Astrocyte of the spinal cord (primary cell): ENCODE results near the gene FBXO46.

ENCODE experiments used
- DNase-seq: peaks from one replicate; pipeline ENCODE4 v3.0.0; 2011; ENCODE audit warnings: low read depth, low spot score
- H3K4me3 ChIP-seq: 2 replicates; pipeline ENCODE4 v1.5.1; 2011; ENCODE audit warnings: low read depth, mild to moderate bottlenecking, low read length, moderate library complexity
- in situ Hi-C: cut with HindIII; loops from 2 replicates; pipeline ENCODE4 v1.10.0; 2017; ENCODE audit warnings: low sequenced_read_pairs
- TF ChIP-seq, protein P1 (sequence below): IDR thresholded peaks from 2 replicates; pipeline ENCODE4 v1.5.1; 2012; ENCODE audit warnings: low read depth, mild to moderate bottlenecking, low read length, inconsistent platforms

The FBXO46 gene

DNA sequence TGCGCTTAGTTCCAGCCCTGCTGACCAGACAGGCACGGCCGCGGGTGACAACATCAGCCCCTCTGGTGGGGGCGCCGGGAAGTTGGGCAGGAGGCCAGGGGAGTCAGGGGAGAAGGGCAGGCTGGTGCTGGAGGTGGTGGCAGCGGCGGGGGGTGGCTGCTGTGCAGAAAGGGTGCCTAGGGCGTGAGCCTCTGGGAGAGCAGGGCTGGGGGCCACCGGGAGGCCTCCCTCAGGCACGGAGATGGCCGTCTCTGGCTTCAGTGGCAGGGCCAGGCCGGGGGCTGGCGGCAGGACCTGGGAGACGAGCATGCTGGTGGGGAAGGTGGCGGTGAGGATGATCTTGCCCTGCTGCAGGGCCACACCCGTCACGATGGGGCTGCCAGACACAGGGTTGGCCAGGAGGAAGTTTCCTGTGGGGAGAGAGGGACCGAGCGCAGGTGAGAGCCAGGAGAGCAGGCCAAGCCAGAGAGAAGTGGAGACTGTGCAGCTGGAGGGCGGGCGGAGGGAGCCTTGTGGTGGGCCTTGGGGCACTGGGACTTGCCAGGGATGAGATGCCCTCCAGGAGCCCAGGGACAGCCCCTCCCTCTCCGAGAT lies 35.1 kb upstream of the FBXO46 start:
- in situ Hi-C loops = no loop called here
- TF ChIP-seq, protein P1, sequence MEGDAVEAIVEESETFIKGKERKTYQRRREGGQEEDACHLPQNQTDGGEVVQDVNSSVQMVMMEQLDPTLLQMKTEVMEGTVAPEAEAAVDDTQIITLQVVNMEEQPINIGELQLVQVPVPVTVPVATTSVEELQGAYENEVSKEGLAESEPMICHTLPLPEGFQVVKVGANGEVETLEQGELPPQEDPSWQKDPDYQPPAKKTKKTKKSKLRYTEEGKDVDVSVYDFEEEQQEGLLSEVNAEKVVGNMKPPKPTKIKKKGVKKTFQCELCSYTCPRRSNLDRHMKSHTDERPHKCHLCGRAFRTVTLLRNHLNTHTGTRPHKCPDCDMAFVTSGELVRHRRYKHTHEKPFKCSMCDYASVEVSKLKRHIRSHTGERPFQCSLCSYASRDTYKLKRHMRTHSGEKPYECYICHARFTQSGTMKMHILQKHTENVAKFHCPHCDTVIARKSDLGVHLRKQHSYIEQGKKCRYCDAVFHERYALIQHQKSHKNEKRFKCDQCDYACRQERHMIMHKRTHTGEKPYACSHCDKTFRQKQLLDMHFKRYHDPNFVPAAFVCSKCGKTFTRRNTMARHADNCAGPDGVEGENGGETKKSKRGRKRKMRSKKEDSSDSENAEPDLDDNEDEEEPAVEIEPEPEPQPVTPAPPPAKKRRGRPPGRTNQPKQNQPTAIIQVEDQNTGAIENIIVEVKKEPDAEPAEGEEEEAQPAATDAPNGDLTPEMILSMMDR = no peak
- DNase-seq = no peak
- H3K4me3 ChIP-seq = no peak overlapping the region

DNA sequence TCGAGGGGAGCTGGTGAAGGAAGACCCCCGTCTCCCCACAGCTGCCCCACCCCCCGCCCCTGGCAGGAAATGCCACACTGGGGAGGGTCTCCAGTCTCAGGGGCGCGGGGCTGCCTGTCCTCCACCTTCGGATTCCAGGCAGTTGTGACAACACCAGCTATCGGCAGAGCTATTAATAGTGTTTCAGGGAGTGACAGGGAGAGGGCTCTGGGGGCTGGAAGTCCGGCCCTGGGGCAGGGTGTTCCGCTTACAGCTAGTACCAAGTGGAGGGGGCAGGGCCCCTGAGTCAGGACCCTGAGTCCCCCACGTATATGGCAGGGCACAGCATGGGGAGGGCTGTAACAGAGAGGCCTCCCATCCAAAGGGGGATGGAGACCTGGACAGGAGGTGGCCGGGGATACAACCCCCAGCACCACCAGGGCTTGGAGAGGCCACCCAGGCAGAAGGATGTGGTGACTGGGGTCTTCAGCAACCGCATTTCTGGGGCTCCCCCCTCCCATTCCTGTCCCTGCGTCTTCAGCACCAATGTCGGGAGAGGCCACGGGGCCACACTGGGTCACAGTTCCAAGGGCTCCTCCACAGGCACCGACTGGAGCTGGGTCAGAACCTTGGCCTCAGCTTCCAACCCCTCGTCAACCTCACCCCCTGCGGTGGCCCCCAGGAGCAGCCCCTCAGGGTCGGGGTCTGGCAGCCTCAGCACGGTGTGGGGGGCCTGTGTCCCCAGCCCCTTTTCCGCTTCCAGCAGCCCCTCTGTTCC lies 34.4 kb upstream of the FBXO46 start:
- TF ChIP-seq, protein P1 = no peak
- no peak overlapping the region for H3K4me3 ChIP-seq
- in situ Hi-C loops = no loop called here
- DNase-seq = no peak

- no peak overlapping the region for H3K4me3 ChIP-seq
- TF ChIP-seq, protein P1 = no peak
- in situ Hi-C loops = no loop called here
- no peak for DNase-seq
These were observed 33.8 kb upstream of the FBXO46 start for GRCh38 chr19:45764475-45764874.

DNA sequence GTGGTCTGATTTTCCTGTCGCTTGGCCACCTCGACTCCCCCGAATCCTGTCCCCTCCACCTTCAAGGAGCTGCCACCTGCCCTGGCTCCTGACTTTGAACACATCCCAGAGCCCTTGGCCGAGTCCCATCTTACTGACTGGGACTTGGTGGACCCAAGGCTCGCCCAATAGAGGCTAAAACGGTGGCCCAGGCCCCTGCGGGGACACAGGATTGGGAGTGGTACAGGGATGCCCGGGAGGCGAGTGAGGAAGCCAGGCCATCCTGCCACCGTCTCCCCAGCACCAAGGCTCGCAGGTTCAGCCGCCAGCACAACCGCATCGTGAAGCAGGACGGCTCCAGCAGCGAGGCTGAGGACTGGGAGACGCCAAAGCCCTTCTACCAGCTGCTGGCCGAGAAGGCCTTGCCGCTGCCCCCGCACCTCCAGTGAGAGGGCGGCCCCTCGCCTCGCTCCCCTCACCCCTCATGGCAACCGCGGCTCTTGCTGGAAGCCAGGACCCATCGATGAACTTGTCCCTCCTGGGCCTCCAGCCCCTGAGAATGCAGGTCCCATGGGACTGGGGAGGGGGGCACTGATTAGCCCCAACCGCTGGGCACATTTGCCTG lies 33.1 kb upstream of the FBXO46 start:
- no peak overlapping the region for H3K4me3 ChIP-seq
- TF ChIP-seq, protein P1 = no peak
- no peak for DNase-seq
- in situ Hi-C loops = no loop called here

- no peak for DNase-seq
- TF ChIP-seq, protein P1 = no peak
- in situ Hi-C loops = no loop called here
- H3K4me3 ChIP-seq = no peak overlapping the region
These were observed 32.4 kb upstream of the FBXO46 start for GRCh38 chr19:45762870-45763631.

DNA sequence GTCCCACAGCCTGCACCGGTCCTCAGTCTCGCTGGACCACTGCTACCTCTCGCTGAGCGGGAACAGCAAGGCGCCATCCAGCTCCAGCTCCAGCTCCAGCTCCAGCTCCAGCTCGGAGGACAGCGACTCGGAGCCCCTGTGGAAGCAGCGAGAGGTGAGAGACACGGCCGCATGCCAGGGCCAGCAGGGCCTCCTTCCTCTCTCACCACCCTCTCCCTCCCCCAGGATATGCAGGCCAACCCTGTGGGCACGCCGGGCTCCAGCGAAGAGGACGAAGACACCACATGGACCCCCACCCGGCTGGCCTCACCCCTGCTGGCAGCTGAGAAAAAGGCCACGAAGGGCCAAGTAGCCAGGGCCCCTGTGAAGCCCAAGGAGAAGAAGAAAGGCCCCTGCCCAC lies 31.0 kb upstream of the FBXO46 start:
- DNase-seq = no peak
- TF ChIP-seq, protein P1 = no peak
- in situ Hi-C loops = no loop called here
- H3K4me3 ChIP-seq = no peak overlapping the region
